GM12865 (cell line): ENCODE results near the gene DTX2.
"Not testable (repeated sequence)": the region's sequence is repeated elsewhere in the genome, so short reads cannot be mapped to it uniquely, and the experiment has no call there.

Source experiments
- DNase-seq: peaks from one replicate; pipeline ENCODE4 v3.0.0; 2010; ENCODE audit warnings: low read depth
- H3K4me3 ChIP-seq: 2 replicates; pipeline ENCODE4 v1.5.1; 2011; ENCODE audit warnings: mild to moderate bottlenecking, low read depth, low read length, control low read depth
- CTCF ChIP-seq: IDR thresholded peaks from 2 replicates; pipeline ENCODE4 v1.5.1; 2011; ENCODE audit warnings: low read length, control low read depth, low read depth, inconsistent platforms; ENCODE audit not compliant: insufficient read depth; ENCODE audit errors: missing control alignments

The DTX2 gene

DNA sequence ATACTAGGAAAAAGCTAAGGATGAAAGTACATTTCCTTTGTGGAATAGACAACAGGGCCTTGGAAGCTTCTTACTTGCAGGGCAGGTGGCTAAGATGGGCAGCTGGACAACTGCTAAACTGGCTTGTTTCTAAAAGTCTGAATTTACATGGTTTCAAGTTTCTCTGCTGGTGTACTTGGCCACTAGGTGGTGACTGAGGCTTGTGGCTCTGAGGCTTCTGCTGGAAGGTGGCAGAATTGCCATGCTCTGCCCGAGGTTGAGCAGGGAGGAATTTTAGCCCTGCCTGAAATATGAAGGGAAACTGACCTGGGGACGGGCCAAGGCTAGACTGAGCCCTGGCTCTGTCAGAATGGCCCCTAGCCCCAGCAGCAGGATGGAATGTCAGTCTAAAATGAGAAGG lies 23.6 kb upstream of the DTX2 start:
- not testable (repeated sequence) for H3K4me3 ChIP-seq
- DNase-seq: peak; percentile 81
- peak; percentile 56 for TF ChIP-seq CTCF

DNA sequence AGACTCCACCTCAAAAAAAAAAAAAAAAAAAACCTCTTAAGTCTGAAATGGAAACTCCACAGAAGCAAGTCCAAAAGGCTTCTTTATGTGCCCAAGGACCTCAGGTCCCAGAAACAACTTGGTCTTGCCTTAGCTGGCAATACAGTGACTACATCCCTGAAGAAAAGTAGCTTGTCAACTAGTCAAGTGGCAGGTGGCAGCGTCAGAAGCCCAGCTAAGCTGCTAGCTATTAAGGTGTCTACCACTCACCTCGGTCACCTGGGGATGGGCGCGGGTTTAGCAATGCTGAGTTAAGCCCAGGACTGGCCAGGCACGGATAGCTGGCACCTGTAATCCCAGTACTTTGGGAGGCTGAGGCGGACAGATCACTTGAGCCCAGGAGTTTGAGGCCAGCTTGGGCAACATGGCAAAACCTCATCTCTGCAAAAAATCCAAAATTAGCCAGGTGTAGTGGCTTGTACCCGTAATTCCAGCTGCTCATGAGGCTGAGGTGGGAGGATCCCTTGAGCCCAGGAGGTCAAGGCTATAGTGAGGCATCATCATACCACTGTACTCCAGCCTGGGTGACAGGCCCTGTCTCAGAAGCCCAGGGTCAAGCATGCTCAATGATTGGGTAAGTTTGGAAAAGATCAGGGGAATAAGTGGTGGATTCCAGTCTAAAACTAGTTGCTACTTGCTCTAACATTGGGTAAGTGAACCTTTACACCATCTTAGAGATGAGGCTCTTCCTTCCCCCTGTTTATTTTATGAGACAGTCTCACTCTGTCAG lies 22.2 kb upstream of the DTX2 start:
- not testable (repeated sequence) for H3K4me3 ChIP-seq, DNase-seq

DNA sequence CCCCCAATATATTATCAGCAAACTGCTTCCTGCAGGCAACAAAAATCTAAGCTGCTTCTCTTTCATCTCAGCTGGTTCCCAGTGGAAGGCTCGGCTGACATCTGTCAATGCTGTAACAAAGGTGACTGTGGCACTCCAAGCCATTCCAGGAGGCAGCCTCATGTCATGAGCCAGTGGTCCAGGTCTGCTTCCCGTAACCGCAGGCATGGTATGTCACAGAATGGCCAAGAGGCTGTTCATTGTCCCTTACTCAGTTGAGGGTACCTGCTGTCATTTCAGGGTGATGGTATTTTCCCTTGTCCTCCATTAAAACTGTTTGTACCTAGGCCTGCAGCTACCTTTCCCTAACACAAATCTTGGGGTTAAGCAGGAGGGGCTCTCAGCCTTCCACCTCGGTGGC lies 21.1 kb upstream of the DTX2 start:
- not testable (repeated sequence) for H3K4me3 ChIP-seq, DNase-seq

DNA sequence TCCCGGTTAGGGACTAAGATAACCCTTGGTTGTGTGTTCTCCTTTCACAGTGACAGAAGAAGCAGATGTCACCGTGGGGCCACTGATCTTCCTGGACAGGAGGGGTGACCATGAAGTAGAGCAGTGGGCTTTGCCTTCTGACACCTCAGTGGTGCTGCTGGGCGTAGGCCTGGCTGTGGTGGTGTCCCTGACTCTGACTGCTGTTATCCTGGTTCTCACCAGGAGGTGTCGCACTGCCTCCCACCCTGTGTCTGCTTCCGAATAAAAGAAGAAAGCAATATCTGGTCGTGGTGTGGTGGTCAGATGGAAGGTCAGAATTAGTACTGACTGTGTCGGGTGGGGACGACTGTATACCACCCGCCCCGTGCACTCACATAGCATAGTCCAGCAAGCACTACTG lies 19.7 kb upstream of the DTX2 start:
- DNase-seq, H3K4me3 ChIP-seq: not testable (repeated sequence)

DNA sequence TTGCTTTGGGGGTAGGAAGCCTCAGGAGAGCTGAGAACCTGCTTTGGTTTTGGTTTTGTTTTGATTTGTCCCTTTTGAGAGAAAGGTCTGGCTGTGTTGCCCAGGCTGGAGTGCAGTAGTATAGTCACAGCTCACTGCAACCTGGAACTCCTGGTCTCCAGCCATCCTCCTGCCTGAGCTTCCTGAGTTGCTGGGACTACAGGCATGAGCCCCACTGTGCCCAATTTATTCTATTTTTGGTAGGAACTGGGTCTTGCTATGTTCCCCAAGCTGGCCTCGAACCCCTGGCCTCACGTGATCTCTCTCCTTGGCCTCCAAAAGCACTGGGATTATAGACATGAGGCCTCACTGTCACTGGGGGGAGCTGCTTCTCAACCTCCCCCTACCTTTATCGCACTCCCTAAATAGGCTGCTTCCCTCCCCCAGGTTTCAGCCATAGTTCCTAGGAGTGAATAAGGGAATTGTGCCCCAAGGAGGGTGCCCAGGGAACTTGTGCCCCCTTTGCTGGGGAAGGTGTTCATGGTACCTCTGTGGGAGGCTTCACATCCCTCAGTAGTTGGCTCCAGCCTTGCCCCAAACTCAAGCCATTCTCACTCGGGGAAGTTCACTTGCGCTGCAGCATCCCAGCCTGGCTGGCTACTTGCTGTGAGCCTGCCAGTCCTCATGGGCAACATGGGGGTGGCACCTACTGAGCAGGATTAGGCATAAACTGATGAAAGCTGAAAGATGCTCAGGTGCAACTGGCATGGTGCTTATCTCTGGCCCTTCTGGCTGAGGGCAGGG lies 18.7 kb upstream of the DTX2 start:
- H3K4me3 ChIP-seq, DNase-seq: not testable (repeated sequence)

DNA sequence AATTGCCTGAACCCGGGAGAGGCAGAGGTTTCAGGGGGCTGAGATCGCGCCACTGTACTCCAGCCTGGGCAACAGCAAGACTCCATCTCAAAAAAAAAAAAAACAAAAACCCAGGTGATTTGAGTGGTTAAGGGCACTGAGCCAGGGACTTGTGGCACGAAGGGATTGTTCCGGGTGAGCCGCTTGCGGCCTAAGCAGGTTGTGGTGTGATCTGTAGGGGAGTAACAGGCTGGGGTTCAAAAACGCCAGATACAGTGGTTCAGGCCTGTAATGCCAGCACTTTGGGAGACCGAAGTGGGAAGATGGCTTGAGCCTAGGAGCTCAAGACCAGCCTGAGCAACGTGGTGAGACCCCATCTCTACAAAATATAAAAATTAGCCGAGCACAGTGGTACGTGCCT lies 17.7 kb upstream of the DTX2 start:
- H3K4me3 ChIP-seq, DNase-seq: not testable (repeated sequence)

- peak overlapping the region; percentile 30 for H3K4me3 ChIP-seq
- peak; percentile 65 for DNase-seq
Observed at GRCh38 chr7:76445577-76446008, 15.9 kb upstream of the DTX2 start.

DNA sequence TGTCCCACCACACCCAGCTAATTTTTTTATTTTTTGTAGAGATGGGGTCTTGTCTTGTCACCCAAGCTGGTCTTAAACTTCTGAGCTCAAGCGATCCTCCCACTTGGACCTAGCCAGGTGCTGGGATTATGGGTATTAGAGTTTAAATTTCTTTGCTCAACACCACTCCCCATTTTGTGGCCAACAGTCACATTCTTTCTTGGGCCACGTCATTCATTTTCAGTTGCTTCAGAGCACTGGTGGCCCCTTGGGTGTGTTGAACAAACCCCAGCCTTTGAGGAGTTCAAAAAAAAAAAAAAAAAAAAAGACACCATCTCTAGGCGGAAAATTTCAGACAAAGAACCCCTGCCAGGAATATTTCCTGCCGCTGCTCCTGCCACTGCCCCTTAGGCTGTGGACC lies 4.5 kb upstream of the DTX2 start:
- H3K4me3 ChIP-seq, DNase-seq: not testable (repeated sequence)

- DNase-seq, H3K4me3 ChIP-seq: not testable (repeated sequence)
Observed at GRCh38 chr7:76458504-76458903, 3.0 kb upstream of the DTX2 start.

- DNase-seq, H3K4me3 ChIP-seq: not testable (repeated sequence)
Observed at GRCh38 chr7:76460767-76461166, 742 bp upstream of the DTX2 start.

GRCh38 chr7:76462271-76462882 lies 868 bp downstream of the DTX2 start:
- not testable (repeated sequence) for DNase-seq, H3K4me3 ChIP-seq

GRCh38 chr7:76464959-76465358 lies 3.5 kb downstream of the DTX2 start:
- not testable (repeated sequence) for H3K4me3 ChIP-seq, DNase-seq

- not testable (repeated sequence) for H3K4me3 ChIP-seq, DNase-seq
Observed at GRCh38 chr7:76465950-76466349, 4.4 kb downstream of the DTX2 start.

DNA sequence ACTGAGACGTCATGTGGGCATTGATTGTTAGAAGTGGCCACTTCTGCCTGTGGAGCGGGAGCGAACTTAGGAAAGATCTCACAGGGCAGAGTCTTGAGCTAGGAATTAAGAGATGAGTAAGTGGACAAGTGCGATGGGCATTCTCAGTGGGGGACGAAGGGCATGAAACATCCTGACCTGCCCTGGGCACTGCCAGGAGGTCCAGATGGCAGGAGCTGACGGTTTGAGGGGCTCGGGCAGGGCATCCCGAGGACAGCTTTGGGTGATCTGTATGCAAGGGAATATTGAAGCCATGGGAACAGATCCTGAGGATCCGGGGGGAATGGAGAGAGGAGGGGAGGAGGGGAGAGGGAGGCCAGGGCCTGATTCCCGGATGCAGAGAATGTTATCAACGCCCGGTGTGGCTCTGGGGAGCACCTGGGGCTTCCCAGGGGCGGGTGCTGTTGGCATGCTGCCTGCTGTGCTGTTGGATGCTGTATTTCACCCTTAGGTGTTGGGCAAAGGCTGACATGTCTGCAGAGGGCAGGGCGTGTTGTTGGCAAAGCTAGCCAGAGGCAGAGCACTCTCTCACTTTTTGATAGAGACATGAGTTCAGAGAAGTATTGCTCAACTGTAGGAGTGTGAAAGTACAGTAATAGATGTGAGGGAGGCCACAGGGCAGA lies 6.4 kb downstream of the DTX2 start:
- not testable (repeated sequence) for H3K4me3 ChIP-seq
- DNase-seq: peak; percentile 30

DNA sequence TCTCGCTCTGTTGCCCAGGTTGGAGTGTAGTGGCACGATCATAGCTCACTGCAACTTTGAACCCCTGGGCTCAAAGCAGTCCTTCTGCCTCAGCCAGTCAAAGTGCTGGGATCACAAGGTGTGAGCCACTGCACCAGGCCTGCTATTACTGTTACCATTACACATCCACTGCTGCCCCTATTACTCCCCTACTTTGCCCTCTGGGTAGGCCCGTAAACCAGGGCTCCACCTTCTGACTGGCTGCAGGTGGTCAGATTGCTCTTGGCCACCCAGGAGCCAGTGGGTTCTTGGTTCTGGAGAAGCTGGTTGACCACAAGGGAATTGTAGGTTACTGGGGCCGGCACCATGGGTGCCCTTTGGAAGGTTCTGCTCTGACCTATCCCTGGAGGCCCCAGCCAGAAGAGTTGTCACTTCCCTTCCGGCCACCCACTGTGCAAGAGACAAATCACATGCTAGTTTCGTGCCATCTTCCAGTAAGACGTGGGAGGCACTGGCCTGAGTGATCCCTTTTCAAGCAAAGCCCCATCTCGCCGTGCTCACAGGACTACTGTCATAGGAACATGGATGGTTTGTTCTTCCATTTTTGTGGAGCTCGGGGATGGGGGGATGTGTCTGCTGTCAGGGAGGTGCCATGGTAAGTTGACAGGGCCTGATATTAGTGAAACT lies 10.2 kb downstream of the DTX2 start:
- not testable (repeated sequence) for H3K4me3 ChIP-seq

DNA sequence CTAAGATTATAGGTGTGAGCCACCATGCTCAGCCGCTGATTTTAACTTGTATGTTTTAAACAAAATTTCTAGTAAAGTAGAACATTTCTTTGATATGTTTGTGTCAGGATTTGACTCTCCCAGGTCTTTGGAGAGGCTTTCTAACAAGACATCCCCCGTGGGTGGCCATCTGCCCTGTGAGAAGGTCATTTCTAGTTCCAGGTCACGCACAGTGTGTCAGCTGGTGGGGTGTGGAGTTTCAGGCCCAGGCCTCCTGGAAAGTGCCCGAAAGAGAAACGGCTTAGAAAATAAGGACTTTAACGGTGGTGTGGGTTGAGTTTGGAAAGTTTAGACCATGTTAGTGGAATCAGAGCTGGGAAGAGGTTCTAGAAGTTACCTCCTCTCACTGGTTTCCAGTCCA lies 11.6 kb downstream of the DTX2 start:
- not testable (repeated sequence) for DNase-seq, H3K4me3 ChIP-seq

More for the DNA sequence above, 10.2 kb downstream of the DTX2 start:
- DNase-seq: not testable (repeated sequence)

GRCh38 chr7:76476280-76476679 lies 14.8 kb downstream of the DTX2 start:
- H3K4me3 ChIP-seq, DNase-seq: not testable (repeated sequence)
